HG03378 (cell line): Measurements from ENCODE around the gene SFRP5.

Experiments
- ATAC-seq: cut with Tn5 transposase; IDR thresholded peaks from one replicate; pipeline ENCODE4 v1.9.1; 2021; ENCODE audit warnings: mild to moderate bottlenecking, moderate library complexity; ENCODE audit not compliant: unreplicated experiment

SFRP5 gene

DNA sequence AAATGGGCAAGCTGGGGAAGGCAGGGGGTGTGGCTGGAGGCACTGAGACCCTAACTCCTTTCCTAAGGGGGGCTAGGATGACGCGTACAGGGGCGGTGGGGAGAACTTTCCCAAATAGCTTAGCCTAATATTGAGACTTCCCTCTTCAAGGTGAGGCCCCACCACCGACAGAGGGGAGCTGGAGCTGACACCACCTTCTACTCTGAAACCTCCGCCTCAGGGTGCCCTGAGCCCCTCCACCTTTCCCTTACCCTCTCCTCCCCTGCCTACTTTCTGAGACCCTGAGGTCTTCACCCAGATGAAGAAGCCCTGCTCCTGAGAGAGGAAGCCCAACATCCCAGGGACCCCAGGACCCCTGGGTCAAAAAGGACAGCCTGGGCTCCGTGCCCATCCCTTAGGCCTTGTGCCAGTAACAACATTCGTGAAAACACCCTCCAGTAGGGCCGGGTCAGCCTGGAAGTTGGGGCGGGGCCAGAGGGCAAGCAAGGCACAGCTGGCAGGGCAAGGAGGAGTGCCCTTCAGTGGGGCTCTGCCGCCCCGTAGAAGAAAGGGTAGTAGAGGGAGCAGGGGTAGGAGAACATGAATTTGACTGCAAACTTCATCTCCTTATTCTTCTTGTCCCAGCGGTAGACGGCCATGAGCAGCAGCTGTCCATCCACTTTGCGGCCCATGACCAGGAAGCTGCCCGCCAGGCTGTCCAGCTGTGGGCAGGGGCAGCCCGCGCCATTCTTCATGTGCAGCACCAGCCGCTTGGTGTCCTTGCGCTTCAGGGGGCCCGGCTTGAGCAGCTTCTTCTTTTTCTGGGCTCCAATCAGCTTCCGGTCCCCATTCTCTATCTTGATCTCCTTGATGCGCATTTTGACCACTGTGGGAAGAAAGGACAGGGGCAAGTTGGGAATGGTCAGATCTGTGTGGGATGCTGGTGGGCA is 4.5 kb downstream of the SFRP5 start:
- ATAC-seq, result no peak

- ATAC-seq, result no peak
These were observed 5.5 kb downstream of the SFRP5 start for GRCh38 chr10:97766106-97766810.

GRCh38 chr10:97765201-97765600 is 6.6 kb downstream of the SFRP5 start:
- ATAC-seq, result no peak

DNA sequence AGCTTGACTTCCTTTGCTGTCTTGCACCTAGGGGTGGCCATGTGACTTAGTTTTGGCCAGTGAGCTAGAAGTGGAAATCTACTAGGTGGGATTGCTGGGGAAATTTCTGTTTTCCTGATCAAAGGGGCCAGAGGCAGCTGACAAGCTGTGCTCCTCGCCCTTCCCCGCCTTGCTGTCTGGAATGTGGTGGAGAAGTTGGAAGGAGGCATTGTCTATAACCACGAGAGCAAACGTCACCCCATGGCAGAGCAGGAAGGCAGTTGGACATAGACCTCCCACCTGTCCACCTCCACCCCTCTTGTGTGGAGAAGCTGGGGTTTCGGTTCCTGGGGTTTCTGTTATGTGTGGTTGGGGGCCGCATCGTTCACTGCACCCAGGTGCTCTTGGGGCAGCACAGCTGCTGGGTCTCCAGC is 7.3 kb downstream of the SFRP5 start:
- no peak for ATAC-seq

DNA sequence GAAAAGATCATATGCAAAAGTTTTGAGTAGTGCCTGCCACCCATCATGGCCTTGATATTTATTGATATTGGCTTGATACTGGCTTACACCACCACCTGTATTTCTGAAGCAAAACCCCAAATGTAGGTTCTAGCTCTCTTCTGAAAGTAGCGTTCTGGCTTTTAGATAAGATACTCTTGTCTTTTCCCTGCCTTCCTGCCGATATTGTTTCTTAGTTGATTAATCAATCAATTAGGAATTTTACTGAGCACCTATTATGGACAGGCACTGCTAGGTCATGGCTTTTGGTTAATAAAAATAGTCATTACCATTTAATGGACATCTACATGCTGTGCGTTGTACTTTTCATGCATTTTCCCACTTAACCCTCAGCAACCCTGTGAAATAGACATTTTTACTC is 7.9 kb downstream of the SFRP5 start:
- ATAC-seq, result no peak

GRCh38 chr10:97763411-97763810 is 8.4 kb downstream of the SFRP5 start:
- ATAC-seq, result no peak

- ATAC-seq, result no peak
These were observed 9.0 kb downstream of the SFRP5 start for GRCh38 chr10:97762816-97763215.

DNA sequence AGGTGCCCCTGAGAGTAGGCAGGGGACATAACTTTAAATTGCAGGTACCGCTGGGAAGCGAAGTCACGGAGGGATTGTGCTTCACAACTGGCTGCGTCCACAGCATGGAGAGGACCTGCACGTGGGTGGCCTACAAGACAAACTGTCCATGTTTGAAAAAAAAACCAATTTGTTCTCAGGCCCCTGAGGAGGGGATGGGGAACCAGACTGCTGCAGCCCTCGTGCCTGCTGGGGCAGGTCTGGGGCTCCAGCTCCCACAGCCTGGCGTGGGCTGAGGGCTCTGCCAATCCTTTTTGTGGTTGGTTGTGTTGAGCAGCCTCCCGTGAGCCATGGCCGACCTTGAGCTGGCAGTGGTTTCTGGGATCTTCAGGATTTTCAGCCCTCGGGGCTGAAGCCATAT is 9.7 kb downstream of the SFRP5 start:
- no peak for ATAC-seq

GRCh38 chr10:97761331-97761865 is 10.4 kb downstream of the SFRP5 start:
- no peak for ATAC-seq

GRCh38 chr10:97760461-97761257 is 11.1 kb downstream of the SFRP5 start:
- ATAC-seq, result no peak

GRCh38 chr10:97759946-97760345 is 11.9 kb downstream of the SFRP5 start:
- no peak for ATAC-seq

- no peak for ATAC-seq
These were observed 12.5 kb downstream of the SFRP5 start for GRCh38 chr10:97759158-97759887.

- ATAC-seq, result no peak
These were observed 14.3 kb downstream of the SFRP5 start for GRCh38 chr10:97757471-97757870.

DNA sequence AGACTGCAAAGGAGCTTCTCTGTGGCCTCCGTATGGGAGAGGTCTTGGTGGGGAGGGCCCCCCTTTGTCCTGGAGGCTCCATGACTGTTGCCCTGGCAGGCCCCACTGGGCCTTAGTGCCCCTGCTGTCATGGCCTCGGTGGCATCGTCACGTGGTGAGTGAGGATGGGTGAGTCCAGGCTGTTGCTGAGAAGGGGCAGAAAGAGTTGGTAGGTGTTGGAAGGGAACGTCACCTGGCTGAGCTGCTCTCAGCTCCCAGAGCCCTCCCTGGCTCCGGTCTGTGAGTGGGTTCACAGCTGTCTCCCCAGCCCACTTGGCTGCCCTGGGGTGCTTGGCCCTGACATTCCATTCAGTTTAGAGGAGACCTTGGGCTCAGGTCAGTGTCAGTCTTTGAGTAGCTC is 16.1 kb downstream of the SFRP5 start:
- ATAC-seq, result no peak

DNA sequence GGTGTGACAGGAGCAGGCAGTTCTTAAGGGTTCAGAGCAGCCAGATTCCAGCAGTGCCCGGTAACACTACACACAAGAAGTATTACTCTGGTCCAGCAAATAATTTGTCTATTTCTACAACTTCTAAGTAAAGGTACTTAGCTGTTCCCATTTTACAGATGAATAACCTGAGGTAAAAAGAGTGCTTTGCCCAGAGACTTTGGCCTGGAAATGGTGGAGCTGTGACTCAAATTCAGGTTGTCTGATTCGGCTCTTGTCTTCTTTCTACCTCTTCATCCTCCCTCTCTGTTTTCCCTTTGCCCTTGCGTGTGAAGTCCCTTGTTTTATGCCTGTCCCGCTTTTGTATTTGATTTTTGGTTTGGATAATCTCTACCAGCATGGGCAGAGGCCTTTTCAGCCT is 17.1 kb downstream of the SFRP5 start:
- ATAC-seq, result no peak

DNA sequence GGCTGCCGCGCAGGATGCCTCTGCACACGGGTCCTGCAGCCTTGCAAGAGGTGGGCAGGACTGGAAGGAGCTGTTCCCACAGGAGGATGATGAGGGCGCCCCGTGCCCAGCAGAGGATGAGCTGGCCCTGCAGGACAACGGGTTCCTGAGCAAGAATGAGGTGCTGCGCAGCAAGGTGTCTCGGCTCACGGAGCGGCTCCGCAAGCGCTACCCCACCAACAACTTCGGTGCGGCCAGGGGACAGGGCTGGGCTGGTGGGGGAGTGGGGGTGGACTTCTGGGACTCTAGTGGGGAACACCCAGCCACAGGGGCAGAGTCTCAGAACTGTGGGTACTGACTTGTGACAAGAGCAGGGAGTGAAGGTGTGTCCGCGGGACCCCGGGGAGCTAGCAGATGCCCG is 18.8 kb downstream of the SFRP5 start:
- no peak for ATAC-seq

GRCh38 chr10:97748116-97748515 is 23.7 kb downstream of the SFRP5 start:
- ATAC-seq, result no peak

DNA sequence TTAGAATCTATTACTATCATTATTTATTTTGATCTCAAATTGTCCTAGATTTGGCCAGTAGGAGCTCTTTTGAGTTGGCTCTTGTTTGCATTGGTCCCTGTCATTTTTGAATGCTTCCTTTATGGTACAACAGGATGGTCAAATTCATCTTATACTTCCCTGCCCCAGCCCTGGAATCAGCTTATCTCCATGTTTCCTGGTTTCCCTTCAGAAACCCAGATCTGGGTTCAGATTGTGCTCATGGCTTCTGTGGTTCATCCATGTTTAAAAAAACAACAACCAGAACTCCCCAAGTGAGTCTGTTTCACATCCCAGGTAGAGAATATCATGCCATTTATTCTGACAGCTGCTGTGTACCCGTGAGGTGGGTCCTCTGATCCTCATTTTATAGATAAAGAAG is 24.2 kb downstream of the SFRP5 start:
- no peak for ATAC-seq

DNA sequence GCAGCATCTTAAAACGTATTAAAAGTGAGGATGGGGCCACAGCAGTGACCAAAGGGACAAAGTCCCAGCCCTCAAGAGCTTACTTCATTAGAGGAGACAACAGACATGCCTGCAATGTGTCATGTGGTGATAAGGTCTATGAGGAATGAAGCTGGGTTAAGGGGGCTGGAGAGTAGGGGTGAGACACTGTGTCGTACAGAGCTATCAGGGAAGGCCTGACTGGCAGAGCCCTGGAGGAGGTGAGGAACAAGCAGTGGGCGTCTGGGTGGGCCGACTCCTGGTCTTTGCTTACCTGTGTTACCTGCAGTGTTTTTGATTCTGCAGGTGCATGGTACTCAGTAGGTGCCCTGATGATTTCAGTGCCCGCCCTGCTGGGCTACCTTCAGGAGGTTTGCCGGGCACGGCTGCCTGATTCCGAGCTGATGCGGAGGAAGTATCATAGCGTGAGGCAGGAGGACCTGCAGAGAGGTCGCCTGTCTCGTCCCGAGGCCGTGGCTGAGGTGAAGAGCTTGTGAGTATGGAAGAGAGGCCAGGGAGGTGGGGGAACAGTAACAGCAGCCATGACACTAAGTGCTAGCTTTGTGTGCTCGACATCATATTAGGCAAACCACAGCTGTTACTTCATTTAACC is 27.3 kb downstream of the SFRP5 start:
- no peak for ATAC-seq
